Neutrophil (primary cell): Measurements from ENCODE around the gene DKK3.

ENCODE experiments used
- H3K27ac ChIP-seq: fragments of 200-600 bp; sonication (generic); 2 replicates; pipeline ENCODE4 v1.5.1; 2016; ENCODE audit warnings: mild to moderate bottlenecking, moderate library complexity
- H3K27me3 ChIP-seq: fragments of 200-600 bp; sonication (generic); 2 replicates; pipeline ENCODE4 v1.6.0; 2016; ENCODE audit warnings: mild to moderate bottlenecking
- H3K36me3 ChIP-seq: fragments of 200-600 bp; sonication (generic); 2 replicates; pipeline ENCODE4 v1.5.1; 2017
- H3K4me1 ChIP-seq, 2 experiments: fragments of 200-600 bp in 1 of 2; sonication (generic) in 1 of 2; 1 replicate in 1 of 2; 2 replicates in 1 of 2; pipeline versions ENCODE4 v1.5.1 to v1.6.1; 2013 to 2016; ENCODE audit warnings: low read depth in 1 of 2, low read length in 1 of 2, mild to moderate bottlenecking in 1 of 2, moderate library complexity in 1 of 2; ENCODE audit not compliant: control insufficient read depth in 1 of 2, insufficient read depth in 1 of 2
- H3K4me3 ChIP-seq, 2 experiments: fragments of 200-600 bp in 1 of 2; sonication (generic) in 1 of 2; 1 replicate in 1 of 2; 2 replicates in 1 of 2; pipeline ENCODE4 v1.5.1; 2013 to 2016; ENCODE audit warnings: low read depth in 1 of 2, low read length in 1 of 2, mild to moderate bottlenecking in 1 of 2, moderate library complexity in 1 of 2
- H3K9me3 ChIP-seq: fragments of 200-600 bp; sonication (generic); 2 replicates; pipeline ENCODE4 v1.5.1; 2016
- TF ChIP-seq, protein P1 (sequence below): fragments of 200-600 bp; sonication (generic); IDR thresholded peaks from 2 replicates; pipeline ENCODE4 v1.5.1; 2016; ENCODE audit warnings: antibody characterized with exemption

The DKK3 gene

GRCh38 chr11:12005061-12005460 lies 3.4 kb downstream of the DKK3 start:
- no peaks in the 10 kb centered on the region for H3K4me1 ChIP-seq
- H3K9me3 ChIP-seq, result no peaks in the 10 kb centered on the region
- H3K27me3 ChIP-seq, result peaks cover 96% of the 10 kb centered on the region
- no peak overlapping the region for H3K27ac ChIP-seq
- TF ChIP-seq, protein P1, sequence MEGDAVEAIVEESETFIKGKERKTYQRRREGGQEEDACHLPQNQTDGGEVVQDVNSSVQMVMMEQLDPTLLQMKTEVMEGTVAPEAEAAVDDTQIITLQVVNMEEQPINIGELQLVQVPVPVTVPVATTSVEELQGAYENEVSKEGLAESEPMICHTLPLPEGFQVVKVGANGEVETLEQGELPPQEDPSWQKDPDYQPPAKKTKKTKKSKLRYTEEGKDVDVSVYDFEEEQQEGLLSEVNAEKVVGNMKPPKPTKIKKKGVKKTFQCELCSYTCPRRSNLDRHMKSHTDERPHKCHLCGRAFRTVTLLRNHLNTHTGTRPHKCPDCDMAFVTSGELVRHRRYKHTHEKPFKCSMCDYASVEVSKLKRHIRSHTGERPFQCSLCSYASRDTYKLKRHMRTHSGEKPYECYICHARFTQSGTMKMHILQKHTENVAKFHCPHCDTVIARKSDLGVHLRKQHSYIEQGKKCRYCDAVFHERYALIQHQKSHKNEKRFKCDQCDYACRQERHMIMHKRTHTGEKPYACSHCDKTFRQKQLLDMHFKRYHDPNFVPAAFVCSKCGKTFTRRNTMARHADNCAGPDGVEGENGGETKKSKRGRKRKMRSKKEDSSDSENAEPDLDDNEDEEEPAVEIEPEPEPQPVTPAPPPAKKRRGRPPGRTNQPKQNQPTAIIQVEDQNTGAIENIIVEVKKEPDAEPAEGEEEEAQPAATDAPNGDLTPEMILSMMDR, result no peak
- H3K4me3 ChIP-seq, result no peak overlapping the region
- H3K36me3 ChIP-seq, result no peaks in the 10 kb centered on the region

DNA sequence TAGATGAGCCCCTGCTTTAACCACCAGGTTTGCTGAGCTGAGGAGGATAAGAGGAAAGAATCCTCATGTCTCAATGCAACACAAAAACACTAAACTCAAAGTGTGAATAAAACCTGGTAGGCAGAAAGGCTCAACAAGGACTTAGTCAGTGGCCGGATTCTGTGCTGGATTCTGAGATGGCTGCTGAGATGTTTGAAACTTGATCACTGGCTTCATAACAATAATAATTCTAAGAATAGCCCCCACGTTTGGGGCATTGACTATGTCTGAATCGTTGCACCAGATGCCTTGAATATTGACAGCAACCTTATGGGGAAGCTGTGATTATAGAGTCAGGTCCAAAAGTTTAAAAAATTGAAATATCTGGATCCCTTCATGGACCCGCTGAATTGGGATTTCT lies 4.6 kb downstream of the DKK3 start:
- H3K4me1 ChIP-seq, result no peaks in the 10 kb centered on the region
- H3K27me3 ChIP-seq, result peaks cover 96% of the 10 kb centered on the region

GRCh38 chr11:12003336-12003735 lies 5.1 kb downstream of the DKK3 start:
- TF ChIP-seq, protein P1, result no peak
- Histone ChIP-seq H3K4me3 (no peak overlapping the region), H3K27me3 (peaks cover 96% of the 10 kb centered on the region), H3K36me3 (no peaks in the 10 kb centered on the region), H3K4me1 (no peaks in the 10 kb centered on the region), H3K9me3 (no peaks in the 10 kb centered on the region), H3K27ac (no peak overlapping the region)

More for the DNA sequence above, 4.6 kb downstream of the DKK3 start:
- Histone ChIP-seq H3K4me3 (no peak overlapping the region), H3K9me3 (no peaks in the 10 kb centered on the region), H3K36me3 (no peaks in the 10 kb centered on the region), H3K27ac (no peak overlapping the region)
- TF ChIP-seq, protein P1, result no peak

- no peaks in the 10 kb centered on the region for H3K36me3 ChIP-seq
These were observed 7.2 kb downstream of the DKK3 start for GRCh38 chr11:12001186-12001585.

GRCh38 chr11:11998091-11998781 lies 10.2 kb downstream of the DKK3 start:
- Histone ChIP-seq H3K27ac (no peak overlapping the region), H3K27me3 (peaks cover 65% of the 10 kb centered on the region), H3K4me3 (no peak overlapping the region), H3K9me3 (no peaks in the 10 kb centered on the region), H3K36me3 (no peaks in the 10 kb centered on the region), H3K4me1 (no peaks in the 10 kb centered on the region)
- TF ChIP-seq, protein P1, result no peak

More at GRCh38 chr11:12001186-12001585, 7.2 kb downstream of the DKK3 start:
- Histone ChIP-seq H3K27ac (no peak overlapping the region), H3K9me3 (no peaks in the 10 kb centered on the region), H3K27me3 (peaks cover 93% of the 10 kb centered on the region), H3K4me3 (no peak overlapping the region), H3K4me1 (no peaks in the 10 kb centered on the region)
- TF ChIP-seq, protein P1, result no peak
